ENCODE measurements around the gene TNS1. TPM values are rescaled to one million over a fixed set of nuclear protein-coding genes. Genes with fewer than 3 reads are reported as not detected.

The TNS1 gene
- total and polyA plus RNA-seq, 2 donors from 2014 or later: 44.8 to 471 TPM

- no peaks in the 10 kb centered on the region for H3K9me3 ChIP-seq (ENCODE audit: control insufficient read depth in 2 of 3, insufficient read depth in 1 of 3, low read length in 3 of 3)
- no peak overlapping the region for H3K27ac ChIP-seq (ENCODE audit: low read depth in 2 of 2, low read length in 2 of 2)
- peaks cover 0 to 6% (median 0%) of the 10 kb centered on the region in 3 donors for H3K4me1 ChIP-seq (ENCODE audit: control insufficient read depth in 2 of 3, insufficient read depth in 2 of 3, low read depth in 1 of 3, low read length in 3 of 3)
- H3K27me3 ChIP-seq (ENCODE audit: control insufficient read depth, insufficient read depth, low read length): no peaks in the 10 kb centered on the region
- no peaks in the 10 kb centered on the region for H3K36me3 ChIP-seq (ENCODE audit: control insufficient read depth in 2 of 3, insufficient read depth in 3 of 3, low read length in 3 of 3)
- no peak overlapping the region for H3K9ac ChIP-seq (ENCODE audit: low read length in 3 of 3)
- intact Hi-C loops (cut with DNase I): loop anchor here (10.0 kb wide), 1 partner anchor 103 kb away; no protein-coding TSS in a partner anchor
- no peak for FAIRE-seq
- DNase-seq: no peak
- no peak for TF ChIP-seq CTCF (IDR thresholded peaks at IDR 0.05; ENCODE audit: borderline replicate concordance, extremely low read depth, insufficient read depth)
- no peak overlapping the region for H3K4me3 ChIP-seq (ENCODE audit: low read length in 3 of 3)
These were observed 5.3 kb downstream of the TNS1 start for GRCh38 chr2:217997510-217997909.

DNA sequence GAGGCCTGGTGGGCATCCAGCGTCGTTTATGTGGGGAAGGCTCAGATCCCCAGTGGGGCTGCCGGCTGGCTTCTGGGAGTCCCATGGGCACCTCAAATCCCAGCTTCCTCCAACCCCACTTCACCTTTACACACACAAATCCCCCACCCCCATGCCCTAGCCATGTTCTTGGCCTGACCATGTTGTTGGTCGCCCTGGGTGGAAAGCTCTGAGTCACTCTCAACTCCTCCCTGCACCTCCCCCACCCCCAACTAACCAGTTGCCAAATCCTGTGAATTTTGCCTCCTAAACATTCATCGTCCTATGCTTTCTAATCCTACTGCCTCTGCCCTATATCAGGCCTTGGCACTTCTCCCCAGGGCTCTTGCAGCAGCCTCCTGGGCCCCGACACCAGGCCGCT is 6.4 kb downstream of the TNS1 start:
- Histone ChIP-seq H3K36me3 (ENCODE audit: control insufficient read depth in 2 of 3, insufficient read depth in 3 of 3, low read length in 3 of 3) (no peaks in the 10 kb centered on the region), H3K9me3 (ENCODE audit: control insufficient read depth in 2 of 3, insufficient read depth in 1 of 3, low read length in 3 of 3) (no peaks in the 10 kb centered on the region), H3K9ac (ENCODE audit: low read length in 3 of 3) (no peak overlapping the region), H3K4me3 (ENCODE audit: low read length in 3 of 3) (no peak overlapping the region), H3K4me1 (ENCODE audit: control insufficient read depth in 2 of 3, insufficient read depth in 2 of 3, low read depth in 1 of 3, low read length in 3 of 3) (peaks cover 0 to 6% (median 0%) of the 10 kb centered on the region in 3 donors), H3K27ac (ENCODE audit: low read depth in 2 of 2, low read length in 2 of 2) (no peak overlapping the region), H3K27me3 (ENCODE audit: control insufficient read depth, insufficient read depth, low read length) (no peaks in the 10 kb centered on the region)
- FAIRE-seq: no peak
- intact Hi-C loops (cut with DNase I): loop anchor here (10.0 kb wide), 1 partner anchor 102 kb away; no protein-coding TSS in a partner anchor
- no peak for DNase-seq
- TF ChIP-seq CTCF (IDR thresholded peaks at IDR 0.05; ENCODE audit: borderline replicate concordance, extremely low read depth, insufficient read depth): no peak

- no peak for TF ChIP-seq CTCF (IDR thresholded peaks at IDR 0.05; ENCODE audit: borderline replicate concordance, extremely low read depth, insufficient read depth)
- Histone ChIP-seq H3K9ac (ENCODE audit: low read length in 3 of 3) (no peak overlapping the region), H3K4me1 (ENCODE audit: control insufficient read depth in 2 of 3, insufficient read depth in 2 of 3, low read depth in 1 of 3, low read length in 3 of 3) (peaks cover 0 to 6% (median 0%) of the 10 kb centered on the region in 3 donors), H3K9me3 (ENCODE audit: control insufficient read depth in 2 of 3, insufficient read depth in 1 of 3, low read length in 3 of 3) (no peaks in the 10 kb centered on the region), H3K27ac (ENCODE audit: low read depth in 2 of 2, low read length in 2 of 2) (no peak overlapping the region), H3K4me3 (ENCODE audit: low read length in 3 of 3) (no peak overlapping the region), H3K27me3 (ENCODE audit: control insufficient read depth, insufficient read depth, low read length) (no peaks in the 10 kb centered on the region), H3K36me3 (ENCODE audit: control insufficient read depth in 2 of 3, insufficient read depth in 3 of 3, low read length in 3 of 3) (no peaks in the 10 kb centered on the region)
- intact Hi-C loops (cut with DNase I): loop anchor here (10.0 kb wide), 1 partner anchor 101 kb away; no protein-coding TSS in a partner anchor
- peak in 1 of 5 donors; percentile 77 for DNase-seq
- no peak for FAIRE-seq
These were observed 7.0 kb downstream of the TNS1 start for GRCh38 chr2:217995731-217996231.
